Activated T-helper 2 cell treated with anti-CD3 and anti-CD28 coated beads, Interferon-gamma antibody, Interleukin-2, Interleukin-4, amounts not matched to agents 10 μg/mL and 5 μg/mL and 100 μg/mL, durations not matched to agents 14 hours and 24 hours and 36 hours (primary cell): ENCODE data around the gene TRPC4AP. TPM values are rescaled to one million over a fixed set of nuclear protein-coding genes. Genes with fewer than 3 reads are reported as not detected.

Experiments
- DNase-seq: peaks from one replicate; pipeline ENCODE4 v3.0.0; 2021; ENCODE audit warnings: low spot score
- H3K27ac Mint-ChIP-seq: one replicate; pipeline ENCODE4 v1.8.0; 2021; ENCODE audit warnings: mixed read lengths
- H3K27me3 Mint-ChIP-seq: one replicate; pipeline ENCODE4 v1.8.0; 2021; ENCODE audit warnings: low read depth, mixed read lengths
- H3K36me3 Mint-ChIP-seq: one replicate; pipeline ENCODE4 v1.8.0; 2021; ENCODE audit warnings: low read depth, mixed read lengths
- H3K4me1 Mint-ChIP-seq: one replicate; pipeline ENCODE4 v1.8.0; 2021; ENCODE audit warnings: low read depth, mixed read lengths
- H3K4me3 Mint-ChIP-seq: one replicate; pipeline ENCODE4 v1.8.0; 2021; ENCODE audit warnings: low read depth, mild to moderate bottlenecking, moderate library complexity, mixed read lengths
- H3K9me3 Mint-ChIP-seq: one replicate; pipeline ENCODE4 v1.8.0; 2021; ENCODE audit warnings: mixed read lengths
- intact Hi-C: fragments of 100-400 bp; cut with micrococcal nuclease; formaldehyde crosslinking; loops from one replicate; pipeline ENCODE4 v1.15.1; 2023
- total RNA-seq: library from RNA; stranded (reverse); gene quantifications from 2 replicates; pipeline ENCODE4 v1.2.3, GENCODE V29; 2022

Gene TRPC4AP
- total RNA-seq, 1 donor from 2014 or later = 52.4 TPM

DNA sequence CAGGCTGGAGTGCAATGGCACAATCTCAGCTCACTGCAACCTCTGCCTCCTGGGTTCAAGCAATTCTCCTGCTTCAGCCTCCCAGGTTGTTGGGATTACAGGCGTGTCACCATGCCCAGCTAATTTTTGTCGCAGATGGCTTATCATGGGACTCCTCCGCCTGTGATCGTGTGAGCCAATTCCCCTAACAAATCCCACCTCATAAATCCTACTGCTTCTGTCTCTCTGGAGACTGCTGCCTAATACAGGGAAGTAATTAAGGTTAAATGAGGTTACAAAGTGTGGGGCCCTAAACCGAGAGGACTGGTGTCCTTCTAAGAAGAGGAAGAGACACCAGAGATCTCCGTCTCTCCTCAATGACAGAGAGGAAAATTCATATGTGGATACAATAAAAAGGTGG lies 52.0 kb downstream of the TRPC4AP start:
- DNase-seq = no peak
- no peaks in the 10 kb centered on the region for H3K27me3 Mint-ChIP-seq
- no peaks in the 10 kb centered on the region for H3K9me3 Mint-ChIP-seq
- intact Hi-C loops = no loop called here
- H3K4me3 Mint-ChIP-seq = no peak overlapping the region
- H3K36me3 Mint-ChIP-seq = peaks cover 48% of the 10 kb centered on the region
- peaks cover 11% of the 10 kb centered on the region for H3K4me1 Mint-ChIP-seq
- no peak overlapping the region for H3K27ac Mint-ChIP-seq

DNA sequence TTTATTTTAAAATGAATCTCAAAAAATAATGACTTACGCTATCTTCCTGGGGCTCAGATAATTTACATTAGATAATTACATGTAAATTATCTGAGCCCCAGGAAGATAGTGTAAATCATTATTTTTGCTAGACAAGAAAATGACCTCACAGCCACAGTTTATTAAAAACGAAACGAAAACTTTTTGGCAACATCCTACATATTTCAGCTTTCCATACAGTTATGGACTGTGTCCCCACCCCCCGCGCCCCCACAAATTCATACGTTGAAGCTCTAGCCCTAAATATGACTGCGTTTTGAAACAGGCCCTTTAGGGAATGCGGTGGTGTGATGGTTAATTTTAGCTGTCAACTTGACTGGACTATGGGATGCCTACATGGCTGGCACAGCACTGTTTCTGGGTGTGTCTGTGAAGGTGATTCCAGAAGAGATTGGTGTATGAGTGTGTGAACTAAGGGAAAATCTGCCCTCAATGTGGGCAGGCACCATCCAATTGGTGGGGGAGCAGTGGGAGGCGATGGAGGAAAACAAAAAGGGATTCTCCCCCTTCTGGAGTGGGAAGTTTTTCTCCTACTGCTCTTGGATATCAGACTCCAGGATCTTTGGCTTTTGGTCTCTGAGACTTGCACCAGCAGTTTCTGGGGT lies 52.6 kb downstream of the TRPC4AP start:
- peaks cover 49% of the 10 kb centered on the region for H3K36me3 Mint-ChIP-seq
- no peak overlapping the region for H3K27ac Mint-ChIP-seq
- intact Hi-C loops = no loop called here
- H3K27me3 Mint-ChIP-seq = no peaks in the 10 kb centered on the region
- no peaks in the 10 kb centered on the region for H3K9me3 Mint-ChIP-seq
- no peak for DNase-seq
- peaks cover 10% of the 10 kb centered on the region for H3K4me1 Mint-ChIP-seq
- no peak overlapping the region for H3K4me3 Mint-ChIP-seq

DNA sequence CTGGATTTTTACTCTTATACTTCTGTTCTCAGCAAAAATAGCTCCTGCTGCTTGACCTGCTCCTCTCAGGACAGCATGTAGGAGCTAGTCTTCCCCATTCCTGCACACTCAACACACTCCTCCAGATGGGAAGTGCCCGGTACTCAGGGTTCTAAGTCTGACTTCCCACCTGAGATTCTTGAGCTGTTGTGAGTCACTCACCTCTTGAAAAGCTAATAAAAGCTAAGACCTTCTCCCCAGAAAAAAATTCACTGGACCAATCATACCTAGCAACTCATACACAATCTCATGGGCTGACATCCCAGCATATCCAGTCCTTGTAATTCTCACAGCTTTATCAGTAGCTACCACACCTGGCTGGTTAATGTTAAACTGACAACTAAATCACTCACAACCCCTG lies 53.5 kb downstream of the TRPC4AP start:
- Mint-ChIP-seq H3K27ac (peak overlapping the region; percentile 57), H3K27me3 (no peaks in the 10 kb centered on the region), H3K4me1 (peaks cover 10% of the 10 kb centered on the region), H3K36me3 (peaks cover 51% of the 10 kb centered on the region), H3K9me3 (no peaks in the 10 kb centered on the region), H3K4me3 (no peak overlapping the region)
- intact Hi-C loops = no loop called here
- no peak for DNase-seq

DNA sequence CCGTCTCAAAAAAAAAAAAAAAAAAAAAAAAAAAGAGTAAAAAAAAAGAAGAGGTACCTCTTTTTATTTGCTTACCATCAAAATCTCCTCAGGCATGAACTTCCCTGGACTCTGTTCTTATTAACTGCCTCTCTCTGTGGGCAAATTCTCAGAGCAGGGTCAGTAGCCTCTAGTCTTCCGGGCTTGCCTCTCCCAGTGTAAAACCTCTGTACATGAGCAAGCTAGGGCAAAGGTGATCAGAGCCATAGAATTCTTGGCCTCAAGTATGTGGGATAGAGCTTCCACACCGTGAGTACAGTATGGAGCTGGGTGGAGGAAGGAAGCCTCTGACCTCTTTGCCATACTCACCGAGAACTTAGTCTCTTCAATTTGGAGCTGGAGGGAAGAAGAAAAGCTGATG lies 58.5 kb downstream of the TRPC4AP start:
- H3K9me3 Mint-ChIP-seq = no peaks in the 10 kb centered on the region
- intact Hi-C loops = no loop called here
- H3K27ac Mint-ChIP-seq = no peak overlapping the region

DNA sequence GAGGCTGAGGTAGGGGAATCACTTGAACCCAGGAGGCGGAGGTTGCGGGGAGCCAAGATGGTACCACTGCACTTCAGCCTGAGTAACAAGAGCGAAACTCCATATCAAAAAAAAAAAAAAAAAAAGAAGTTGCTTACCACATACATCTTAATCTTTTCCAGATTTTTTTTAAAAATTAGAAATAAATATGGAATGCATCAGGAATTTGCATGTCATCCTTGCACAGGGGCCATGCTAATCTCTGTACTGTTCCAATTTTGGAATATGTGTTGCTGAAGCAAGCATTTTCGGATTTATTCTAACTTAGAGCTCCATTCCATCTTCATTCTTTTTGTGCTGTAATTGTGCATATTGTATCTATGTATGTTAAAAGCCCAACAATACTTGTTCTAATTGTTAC lies 62.5 kb downstream of the TRPC4AP start:
- Mint-ChIP-seq H3K27ac (no peak overlapping the region), H3K27me3 (no peaks in the 10 kb centered on the region), H3K36me3 (peaks cover 77% of the 10 kb centered on the region), H3K4me1 (peaks cover 19% of the 10 kb centered on the region), H3K9me3 (no peaks in the 10 kb centered on the region), H3K4me3 (no peak overlapping the region)
- intact Hi-C loops = no loop called here
- DNase-seq = no peak

More for the DNA sequence above, 58.5 kb downstream of the TRPC4AP start:
- no peak for DNase-seq
- Mint-ChIP-seq H3K27me3 (no peaks in the 10 kb centered on the region), H3K4me1 (peaks cover 3% of the 10 kb centered on the region), H3K4me3 (no peak overlapping the region), H3K36me3 (peaks cover 58% of the 10 kb centered on the region)

DNA sequence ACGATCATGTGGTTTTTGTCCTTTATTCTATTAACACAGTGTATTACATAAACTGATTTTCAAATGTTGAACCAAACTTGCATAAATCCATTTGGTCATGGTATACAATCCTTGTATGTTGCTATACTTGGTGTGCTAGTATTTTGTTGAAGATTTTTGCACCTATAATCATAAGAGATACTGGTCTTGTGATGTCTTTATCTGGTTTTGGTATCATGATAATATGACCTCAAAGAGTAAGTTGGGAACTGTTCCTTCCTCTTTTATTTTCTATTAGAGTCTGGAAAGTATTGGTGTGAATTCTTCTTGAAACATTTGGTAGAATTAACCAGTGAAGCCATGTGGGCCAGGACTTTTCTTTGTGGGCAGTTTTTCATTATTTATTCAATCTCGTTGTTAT lies 65.3 kb downstream of the TRPC4AP start:
- Mint-ChIP-seq H3K4me1 (peaks cover 19% of the 10 kb centered on the region), H3K9me3 (no peaks in the 10 kb centered on the region), H3K27ac (no peak overlapping the region), H3K27me3 (no peaks in the 10 kb centered on the region), H3K4me3 (no peak overlapping the region), H3K36me3 (peaks cover 68% of the 10 kb centered on the region)
- DNase-seq = no peak
- intact Hi-C loops = loop anchor here (5.0 kb wide), 1 partner anchor 65 kb away; the partner anchor contains the start of gene TRPC4AP

DNA sequence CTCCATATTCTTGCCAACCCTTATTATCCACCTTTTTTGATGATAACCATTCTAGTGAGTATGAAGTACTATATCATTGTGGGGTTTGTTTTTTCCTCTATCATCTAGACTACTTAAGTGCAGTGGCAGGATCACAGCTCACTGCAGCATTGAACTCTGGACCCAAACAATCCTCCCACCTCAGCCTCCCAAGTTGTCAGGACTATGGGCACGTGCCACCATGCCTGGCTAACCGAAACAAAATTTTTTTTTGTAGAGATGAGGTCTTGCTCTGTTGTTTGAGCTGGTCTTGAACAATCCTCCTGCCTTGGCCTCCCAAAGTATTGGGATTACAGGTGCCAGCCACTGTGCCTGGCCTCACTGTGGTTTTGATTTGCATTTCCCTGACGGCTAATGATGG lies 67.5 kb downstream of the TRPC4AP start:
- no peaks in the 10 kb centered on the region for H3K9me3 Mint-ChIP-seq
- intact Hi-C loops = loop anchor here (5.0 kb wide), 1 partner anchor 67 kb away; the partner anchor contains the start of gene TRPC4AP
- H3K36me3 Mint-ChIP-seq = peaks cover 63% of the 10 kb centered on the region
- DNase-seq = no peak
- no peak overlapping the region for H3K4me3 Mint-ChIP-seq
- H3K4me1 Mint-ChIP-seq = peaks cover 19% of the 10 kb centered on the region
- no peak overlapping the region for H3K27ac Mint-ChIP-seq
- no peaks in the 10 kb centered on the region for H3K27me3 Mint-ChIP-seq

DNA sequence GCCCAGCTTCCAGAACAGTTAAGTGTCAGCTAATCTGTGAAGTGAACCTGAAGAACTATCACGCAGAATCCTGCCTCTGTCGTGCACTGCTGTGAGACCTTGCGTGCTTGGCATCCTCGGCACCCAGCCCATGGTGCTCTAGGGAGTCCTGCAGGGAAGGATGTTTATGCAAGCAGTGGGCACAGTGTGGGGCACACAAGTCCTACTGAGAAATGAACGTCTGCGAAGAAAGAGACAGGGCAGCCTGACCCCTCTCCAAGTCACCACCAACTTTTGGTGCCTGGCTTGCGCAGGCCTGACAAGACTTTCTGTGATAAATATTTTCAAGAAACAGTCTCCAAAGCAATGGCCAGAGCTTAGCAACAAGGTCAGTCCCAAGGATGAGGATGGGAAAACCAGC lies 69.0 kb downstream of the TRPC4AP start:
- no peak for DNase-seq
- Mint-ChIP-seq H3K36me3 (peaks cover 70% of the 10 kb centered on the region), H3K4me3 (no peak overlapping the region), H3K4me1 (peaks cover 17% of the 10 kb centered on the region), H3K27ac (no peak overlapping the region), H3K9me3 (no peaks in the 10 kb centered on the region), H3K27me3 (no peaks in the 10 kb centered on the region)
- intact Hi-C loops = no loop called here

DNA sequence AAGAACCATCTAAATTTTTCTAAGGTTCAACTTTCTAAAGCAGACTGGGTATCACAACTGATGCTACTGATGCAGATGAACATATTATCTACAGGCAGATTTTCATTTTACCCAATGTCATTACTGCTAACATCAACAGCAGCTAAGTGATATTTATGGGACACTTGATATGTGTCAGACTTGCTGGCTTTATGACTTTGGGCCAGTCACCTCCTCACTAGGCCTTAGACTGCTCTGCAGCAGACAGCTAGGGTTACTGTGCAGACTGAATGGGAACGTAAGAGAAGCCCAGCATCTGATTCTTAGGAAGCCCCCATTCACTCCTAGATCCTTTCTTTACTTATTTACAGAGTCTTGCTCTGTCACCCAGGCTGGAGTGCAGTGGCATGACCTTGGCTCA lies 70.8 kb downstream of the TRPC4AP start:
- Mint-ChIP-seq H3K4me1 (peaks cover 3% of the 10 kb centered on the region), H3K27me3 (no peaks in the 10 kb centered on the region), H3K36me3 (peaks cover 64% of the 10 kb centered on the region), H3K9me3 (no peaks in the 10 kb centered on the region), H3K4me3 (no peak overlapping the region), H3K27ac (no peak overlapping the region)
- DNase-seq = no peak
- intact Hi-C loops = no loop called here

DNA sequence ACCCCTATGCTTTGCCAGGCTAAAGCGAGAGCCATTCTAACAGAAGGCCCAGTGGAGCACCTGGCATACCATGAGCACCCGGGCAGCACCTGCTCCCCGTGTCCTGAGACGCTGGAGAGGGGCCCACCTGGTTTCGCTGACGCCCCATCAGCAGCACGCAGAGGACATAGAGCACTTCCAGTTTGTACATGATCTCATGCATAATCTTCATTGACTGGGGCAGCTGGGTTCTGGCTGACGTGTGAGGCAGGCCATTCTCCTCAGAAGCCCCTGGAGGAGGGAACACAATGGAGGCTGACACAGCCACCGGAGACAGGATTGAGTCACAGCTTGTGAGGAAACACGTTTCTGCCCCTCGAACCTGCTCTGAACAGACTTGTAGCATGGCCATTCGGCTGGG lies 71.5 kb downstream of the TRPC4AP start:
- H3K27me3 Mint-ChIP-seq = no peaks in the 10 kb centered on the region
- no peak overlapping the region for H3K4me3 Mint-ChIP-seq
- H3K27ac Mint-ChIP-seq = no peak overlapping the region
- peaks cover 68% of the 10 kb centered on the region for H3K36me3 Mint-ChIP-seq
- H3K9me3 Mint-ChIP-seq = no peaks in the 10 kb centered on the region
- peaks cover 3% of the 10 kb centered on the region for H3K4me1 Mint-ChIP-seq
- intact Hi-C loops = no loop called here
- no peak for DNase-seq

DNA sequence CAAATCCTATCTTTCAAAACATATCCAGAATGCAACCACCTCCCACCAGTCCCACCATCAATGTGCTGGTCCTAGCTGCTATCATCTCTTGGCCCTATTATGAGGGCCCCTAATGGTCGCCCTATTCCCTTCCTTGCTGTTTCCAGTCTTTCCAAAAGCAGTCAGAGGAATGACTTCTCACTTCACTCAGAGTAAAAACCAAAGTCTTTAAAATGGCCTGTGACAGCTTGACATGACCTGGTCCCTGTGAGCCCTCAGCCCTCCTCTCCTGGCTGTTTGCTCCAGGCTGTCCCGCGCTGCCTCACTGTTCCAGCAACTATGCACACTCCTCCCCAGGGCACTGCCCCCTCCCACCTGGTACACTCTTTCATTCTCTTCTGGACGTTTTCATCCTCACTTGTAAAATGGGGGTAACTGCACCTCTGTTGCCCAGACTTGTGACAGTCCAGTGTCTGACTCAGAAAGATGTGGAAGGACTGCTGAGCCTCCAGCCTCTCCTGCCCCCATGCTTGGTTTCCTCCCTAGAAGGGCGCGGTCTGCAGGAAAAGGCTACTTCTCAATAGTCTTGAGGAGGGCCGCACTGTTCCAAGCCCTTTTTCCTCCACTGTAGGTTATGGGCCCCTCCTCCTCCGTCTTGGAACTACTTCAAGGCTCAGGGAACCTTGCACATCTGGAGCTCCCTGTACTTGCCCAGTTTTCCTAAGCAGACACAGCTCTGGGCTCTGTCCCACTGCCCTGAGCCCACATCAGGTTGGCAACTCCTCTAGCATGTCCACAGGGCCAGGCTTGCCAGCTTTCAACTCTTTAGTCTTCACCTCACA lies 72.3 kb downstream of the TRPC4AP start:
- Mint-ChIP-seq H3K4me1 (peaks cover 3% of the 10 kb centered on the region), H3K9me3 (no peaks in the 10 kb centered on the region), H3K27me3 (no peaks in the 10 kb centered on the region), H3K4me3 (no peak overlapping the region), H3K27ac (no peak overlapping the region), H3K36me3 (peaks cover 66% of the 10 kb centered on the region)
- intact Hi-C loops = no loop called here
- DNase-seq = no peak

DNA sequence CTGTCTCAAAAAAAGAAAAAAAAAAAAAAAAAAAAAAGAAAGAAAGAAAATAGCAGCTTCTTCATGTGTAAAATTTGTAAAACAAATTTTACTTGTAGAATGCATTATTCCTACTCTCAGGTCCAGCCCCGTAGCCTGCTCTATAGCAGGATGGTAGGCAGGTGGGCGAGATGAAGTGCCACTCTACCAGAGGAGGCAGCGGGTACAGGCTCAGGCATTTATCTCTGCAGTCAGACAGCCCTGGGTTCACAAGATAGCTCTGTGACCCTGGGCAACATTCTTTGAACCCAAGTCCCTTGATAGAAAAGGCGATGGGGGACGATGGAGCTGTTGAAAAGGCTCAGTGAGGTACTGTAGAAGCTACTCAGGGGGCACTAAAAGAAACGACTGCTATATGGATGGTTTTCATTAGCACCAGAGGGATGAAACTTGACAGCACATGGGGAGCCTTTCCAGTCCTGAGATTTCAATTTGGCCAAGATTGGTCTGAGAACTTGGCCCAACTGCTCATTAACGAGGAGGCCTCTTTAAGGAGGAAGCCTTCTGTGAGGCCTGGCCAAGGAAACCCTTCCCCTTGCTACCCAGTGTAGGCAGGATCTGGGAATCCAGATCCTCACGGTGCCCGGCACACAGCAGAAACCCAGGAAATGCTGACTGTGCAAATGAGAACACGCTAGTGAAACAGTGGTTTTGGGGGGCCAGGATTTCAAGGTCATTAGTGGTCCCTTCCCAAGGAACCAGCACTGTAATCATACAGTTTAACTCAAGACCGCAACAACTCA lies 73.8 kb downstream of the TRPC4AP start:
- H3K4me3 Mint-ChIP-seq = no peak overlapping the region
- no peaks in the 10 kb centered on the region for H3K27me3 Mint-ChIP-seq
- no peak overlapping the region for H3K27ac Mint-ChIP-seq
- intact Hi-C loops = no loop called here
- no peak for DNase-seq
- H3K36me3 Mint-ChIP-seq = peaks cover 69% of the 10 kb centered on the region
- H3K4me1 Mint-ChIP-seq = peaks cover 6% of the 10 kb centered on the region
- H3K9me3 Mint-ChIP-seq = no peaks in the 10 kb centered on the region
